PC-3 (cell line): ENCODE results near the gene PTP4A1. TPM values are rescaled to one million over a fixed set of nuclear protein-coding genes. Genes with fewer than 3 reads are reported as not detected.

Experiments used
- ATAC-seq: fragments of 200-7000 bp; cut with Tn5 transposase; 2 replicates; pipeline ENCODE4 v1.9.1; 2020; ENCODE audit warnings: mild to moderate bottlenecking, moderate library complexity
- BruUV-seq: library from RNA; stranded (reverse); fragments of 400-500 nt; replicated peaks from 2 replicates; lab custom pipeline; 2021; lab: Mats Ljungman, UMichigan
- CTCF ChIA-PET: fragments of 300-600 bp; sonication (Branson Sonifier 250); formaldehyde crosslinking; loops from one replicate; lab custom pipeline; 2022; ENCODE audit warnings: antibody characterized with exemption; lab: Charles Lee
- POLR2A ChIA-PET: fragments of 300-600 bp; sonication (Branson Sonifier 250); formaldehyde crosslinking; loops from one replicate; lab custom pipeline; 2022; ENCODE audit warnings: antibody characterized with exemption; ENCODE audit not compliant: unreplicated experiment; lab: Charles Lee
- DNase-seq: peaks from one replicate; pipeline ENCODE4 v3.0.0-alpha.2; 2015
- H2AFZ ChIP-seq: fragments of 300-600 bp; sonication (generic); 2 replicates; pipeline ENCODE4 v1.6.0; 2016; ENCODE audit warnings: antibody characterized with exemption, low read length
- H3F3A ChIP-seq: fragments of 300-600 bp; sonication (generic); one replicate; pipeline ENCODE4 v1.6.0; 2017; ENCODE audit warnings: antibody characterized with exemption, low read length, control low read depth, mild to moderate bottlenecking; ENCODE audit not compliant: unreplicated experiment
- H3K27ac ChIP-seq: fragments of 300-600 bp; sonication (generic); 2 replicates; pipeline ENCODE4 v1.5.1; 2016; ENCODE audit warnings: mild to moderate bottlenecking, low read length
- H3K27me3 ChIP-seq: fragments of 300-600 bp; sonication (generic); 2 replicates; pipeline ENCODE4 v1.6.1; 2016; ENCODE audit warnings: low read length, mixed read lengths
- H3K36me3 ChIP-seq: fragments of 300-600 bp; sonication (generic); 2 replicates; pipeline ENCODE4 v1.6.1; 2016; ENCODE audit warnings: low read depth, mixed run types, low read length, mixed read lengths
- H3K4me1 ChIP-seq: fragments of 300-600 bp; sonication (generic); 2 replicates; pipeline ENCODE4 v1.5.1; 2016; ENCODE audit warnings: low read length; ENCODE audit not compliant: insufficient read depth
- H3K4me2 ChIP-seq: fragments of 300-600 bp; sonication (generic); 2 replicates; pipeline ENCODE4 v1.6.0; 2016; ENCODE audit warnings: low read length
- H3K4me3 ChIP-seq: fragments of 300-600 bp; sonication (generic); 2 replicates; pipeline ENCODE4 v1.5.1; 2016; ENCODE audit warnings: mild to moderate bottlenecking, low read length, mixed read lengths
- H3K79me2 ChIP-seq: fragments of 300-600 bp; sonication (generic); 2 replicates; pipeline ENCODE4 v1.6.1; 2017; ENCODE audit warnings: low read length, mixed read lengths
- H3K9ac ChIP-seq: fragments of 300-600 bp; sonication (generic); 2 replicates; pipeline ENCODE4 v1.6.0; 2016; ENCODE audit warnings: mild to moderate bottlenecking, low read length
- H3K9me2 ChIP-seq: fragments of 300-600 bp; sonication (generic); replicated peaks from 2 replicates; pipeline ENCODE4 v1.6.1; 2016; ENCODE audit warnings: mixed run types, low read length, mixed read lengths
- H3K9me3 ChIP-seq: fragments of 300-600 bp; sonication (generic); 2 replicates; pipeline ENCODE4 v1.6.1; 2016; ENCODE audit warnings: low read length, mixed read lengths
- H4K20me1 ChIP-seq: fragments of 300-600 bp; sonication (generic); 2 replicates; pipeline ENCODE4 v1.6.1; 2016; ENCODE audit warnings: low read length, mixed read lengths
- EZH2 ChIP-seq: fragments of 300-600 bp; sonication (generic); IDR thresholded peaks from one replicate; pipeline ENCODE4 v1.6.1; 2017; ENCODE audit warnings: antibody characterized with exemption, mild to moderate bottlenecking, low read length; ENCODE audit not compliant: unreplicated experiment
- EZH2phosphoT487 ChIP-seq: fragments of 300-600 bp; sonication (generic); IDR thresholded peaks from 2 replicates; pipeline ENCODE4 v1.6.1; 2018; ENCODE audit warnings: mild to moderate bottlenecking, antibody characterized with exemption, low read length, borderline replicate concordance
- intact Hi-C: fragments of 100-400 bp; cut with micrococcal nuclease; formaldehyde crosslinking; loops from 2 replicates; pipeline ENCODE4 v1.9.0; 2023
- total RNA-seq: library from RNA; depleted of rRNA; stranded (reverse); fragments of >200 nt; gene quantifications from 2 replicates; pipeline ENCODE4 v1.2.3, GENCODE V29; 2014
- TF ChIP-seq, protein P1 (sequence below): fragments of 300-600 bp; sonication (generic); conservative IDR thresholded peaks from 2 replicates; pipeline ENCODE4 v1.5.1; 2017; ENCODE audit warnings: antibody characterized with exemption, low read depth, mild to moderate bottlenecking, low read length

The PTP4A1 gene
- total RNA-seq, 1 experiment from 2014 or later, result 29.9 TPM

DNA sequence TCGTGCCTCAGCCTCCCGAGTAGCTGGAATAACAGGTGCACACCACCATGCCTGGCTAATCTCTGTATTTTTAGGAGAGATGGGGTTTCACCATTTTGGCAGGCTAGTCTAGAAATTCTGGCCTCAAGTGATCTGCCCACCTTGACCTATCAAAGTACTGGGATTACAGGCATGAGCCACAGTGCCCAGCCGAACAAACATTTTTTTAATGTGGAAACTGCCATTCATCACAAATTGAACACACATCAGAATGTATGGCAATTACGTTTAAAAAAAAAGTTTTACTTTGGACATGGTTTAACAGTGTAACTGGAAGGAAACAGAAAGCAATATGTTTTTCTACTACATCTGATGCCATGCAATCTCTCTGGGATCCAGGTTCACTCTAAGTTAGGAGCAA is 38.3 kb upstream of the PTP4A1 start:
- H2AFZ ChIP-seq, result no peak overlapping the region
- H3K9me2 ChIP-seq, result no peaks in the 10 kb centered on the region
- no peaks in the 10 kb centered on the region for H3K9me3 ChIP-seq
- H4K20me1 ChIP-seq, result no peaks in the 10 kb centered on the region
- peaks cover 13% of the 10 kb centered on the region for H3K4me1 ChIP-seq
- ChIA-PET POLR2A (interaction anchor here (0.6 kb wide), 1 partner anchor 66 kb away, joined by 3 read pairs; no protein-coding TSS in a partner anchor), CTCF (no interaction called here)
- H3K9ac ChIP-seq, result no peak overlapping the region
- DNase-seq (no peak), ATAC-seq (no peak)
- intact Hi-C loops, result no loop called here
- H3K4me3 ChIP-seq, result no peak overlapping the region
- H3F3A ChIP-seq, result no peaks in the 10 kb centered on the region
- BruUV-seq, result no TSS peak
- no peak overlapping the region for H3K4me2 ChIP-seq
- no peak overlapping the region for H3K27ac ChIP-seq
- H3K79me2 ChIP-seq, result no peaks in the 10 kb centered on the region
- H3K36me3 ChIP-seq, result no peaks in the 10 kb centered on the region
- H3K27me3 ChIP-seq, result no peaks in the 10 kb centered on the region
- TF ChIP-seq EZH2 (no peak), EZH2phosphoT487 (no peak)
- TF ChIP-seq, protein P1, sequence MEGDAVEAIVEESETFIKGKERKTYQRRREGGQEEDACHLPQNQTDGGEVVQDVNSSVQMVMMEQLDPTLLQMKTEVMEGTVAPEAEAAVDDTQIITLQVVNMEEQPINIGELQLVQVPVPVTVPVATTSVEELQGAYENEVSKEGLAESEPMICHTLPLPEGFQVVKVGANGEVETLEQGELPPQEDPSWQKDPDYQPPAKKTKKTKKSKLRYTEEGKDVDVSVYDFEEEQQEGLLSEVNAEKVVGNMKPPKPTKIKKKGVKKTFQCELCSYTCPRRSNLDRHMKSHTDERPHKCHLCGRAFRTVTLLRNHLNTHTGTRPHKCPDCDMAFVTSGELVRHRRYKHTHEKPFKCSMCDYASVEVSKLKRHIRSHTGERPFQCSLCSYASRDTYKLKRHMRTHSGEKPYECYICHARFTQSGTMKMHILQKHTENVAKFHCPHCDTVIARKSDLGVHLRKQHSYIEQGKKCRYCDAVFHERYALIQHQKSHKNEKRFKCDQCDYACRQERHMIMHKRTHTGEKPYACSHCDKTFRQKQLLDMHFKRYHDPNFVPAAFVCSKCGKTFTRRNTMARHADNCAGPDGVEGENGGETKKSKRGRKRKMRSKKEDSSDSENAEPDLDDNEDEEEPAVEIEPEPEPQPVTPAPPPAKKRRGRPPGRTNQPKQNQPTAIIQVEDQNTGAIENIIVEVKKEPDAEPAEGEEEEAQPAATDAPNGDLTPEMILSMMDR, result no peak

DNA sequence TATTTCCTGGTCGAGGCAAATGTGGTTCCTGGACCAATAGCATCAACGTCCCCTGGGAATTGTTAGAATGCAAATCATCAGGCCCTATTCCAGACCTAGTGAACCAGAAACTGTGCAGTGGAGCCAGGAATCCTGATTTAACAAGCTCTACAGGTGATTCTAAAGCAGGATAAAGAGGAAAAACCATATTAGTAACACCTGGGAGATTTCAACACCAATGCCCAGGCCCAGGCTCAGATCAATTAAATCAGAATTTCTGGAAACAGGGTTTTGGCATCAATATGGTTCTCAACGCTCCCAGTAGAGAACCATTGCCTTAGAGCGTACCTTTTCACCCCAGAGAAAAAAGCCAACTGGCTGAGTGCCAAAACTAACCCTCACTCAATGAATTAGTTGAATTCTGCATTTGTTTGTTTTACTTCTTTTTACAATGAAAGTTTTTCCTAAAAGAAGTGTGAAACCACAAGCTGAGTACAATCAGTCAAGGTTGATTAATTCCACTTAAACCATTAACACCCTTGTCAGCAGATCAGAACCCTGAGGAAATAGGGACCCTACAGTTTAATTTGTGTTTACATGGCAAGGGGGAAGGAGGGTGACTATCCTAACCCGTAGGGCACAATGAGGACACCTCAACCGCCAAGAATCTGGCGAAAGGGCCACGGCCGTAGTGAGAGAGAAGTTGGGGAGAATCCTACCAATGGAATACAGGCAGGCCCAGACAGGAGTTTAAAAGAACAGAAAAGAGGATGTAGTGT is 34.9 kb upstream of the PTP4A1 start:
- no peak for TF ChIP-seq EZH2
- Histone ChIP-seq H3K27me3 (no peaks in the 10 kb centered on the region), H3K4me1 (no peaks in the 10 kb centered on the region), H3K36me3 (no peaks in the 10 kb centered on the region), H2AFZ (no peak overlapping the region), H3K4me3 (no peak overlapping the region), H3K9me3 (no peaks in the 10 kb centered on the region), H3K27ac (no peak overlapping the region), H3F3A (no peaks in the 10 kb centered on the region), H4K20me1 (no peaks in the 10 kb centered on the region), H3K9me2 (no peaks in the 10 kb centered on the region), H3K79me2 (no peaks in the 10 kb centered on the region), H3K9ac (no peak overlapping the region), H3K4me2 (no peak overlapping the region)
- ChIA-PET CTCF (no interaction called here), POLR2A (no interaction called here)
- DNase-seq (peak; percentile 2), ATAC-seq (no peak)
- BruUV-seq, result no TSS peak
- intact Hi-C loops, result no loop called here

DNA sequence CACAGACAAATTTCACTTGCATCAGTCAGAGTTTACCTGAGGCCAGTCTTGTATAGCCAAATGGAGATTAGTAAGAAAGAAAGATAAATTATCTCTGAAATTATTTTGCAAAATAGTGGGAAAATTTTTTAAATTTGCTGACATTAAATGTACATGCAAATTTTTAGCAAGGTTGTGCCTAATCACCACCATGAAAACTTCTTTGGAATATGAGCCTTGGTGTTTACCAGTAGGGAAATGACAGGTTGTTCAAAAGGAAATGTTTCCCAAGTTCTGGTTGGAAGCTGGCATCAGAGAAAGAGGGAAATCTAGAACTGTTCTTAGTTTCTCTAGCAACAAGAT is 34.4 kb upstream of the PTP4A1 start:
- H3K4me2 ChIP-seq, result no peak overlapping the region
- H4K20me1 ChIP-seq, result no peaks in the 10 kb centered on the region
- H3K4me3 ChIP-seq, result no peak overlapping the region
- no peak overlapping the region for H3K9ac ChIP-seq
- BruUV-seq, result no TSS peak
- H2AFZ ChIP-seq, result no peak overlapping the region
- ChIA-PET CTCF (no interaction called here), POLR2A (no interaction called here)
- H3K27ac ChIP-seq, result no peak overlapping the region
- H3K4me1 ChIP-seq, result no peaks in the 10 kb centered on the region
- no peaks in the 10 kb centered on the region for H3K79me2 ChIP-seq
- DNase-seq (no peak), ATAC-seq (no peak)
- no peaks in the 10 kb centered on the region for H3K9me3 ChIP-seq
- H3K36me3 ChIP-seq, result no peaks in the 10 kb centered on the region
- no peaks in the 10 kb centered on the region for H3F3A ChIP-seq
- no peaks in the 10 kb centered on the region for H3K27me3 ChIP-seq
- H3K9me2 ChIP-seq, result no peaks in the 10 kb centered on the region
- intact Hi-C loops, result no loop called here
- TF ChIP-seq EZH2 (no peak), EZH2phosphoT487 (no peak)
- TF ChIP-seq, protein P1, result no peak
